Ascending aorta (tissue), 2 donors: ENCODE results near the gene CDCA3. TPM values are rescaled to one million over a fixed set of nuclear protein-coding genes. Genes with fewer than 3 reads are reported as not detected.
"Not testable (repeated sequence)": the region's sequence is repeated elsewhere in the genome, so short reads cannot be mapped to it uniquely, and the experiment has no call there.

Experiments
- DNase-seq, 2 donors: peaks; one replicate each; pipeline ENCODE4 v3.0.0-alpha.2; 2019; ENCODE audit warnings: low spot score in 2 of 2
- H3K27ac ChIP-seq, 2 donors: fragments of 200-600 bp; sonication (generic); one replicate each; pipeline ENCODE4 v1.5.1; 2016 to 2017; ENCODE audit warnings: mild to moderate bottlenecking in 1 of 2
- H3K27me3 ChIP-seq: fragments of 200-600 bp; sonication (generic); one replicate; pipeline ENCODE4 v1.5.1; 2017
- H3K36me3 ChIP-seq, 2 donors: fragments of 200-600 bp; sonication (generic); one replicate each; pipeline ENCODE4 v1.5.1; 2016
- H3K4me1 ChIP-seq, 2 donors: fragments of 200-600 bp; sonication (generic); one replicate each; pipeline ENCODE4 v1.5.1; 2016 to 2017; ENCODE audit warnings: mild to moderate bottlenecking in 1 of 2
- H3K4me3 ChIP-seq, 2 donors: fragments of 200-600 bp; sonication (generic); one replicate each; pipeline ENCODE4 v1.5.1; 2016 to 2017; ENCODE audit warnings: mild to moderate bottlenecking in 1 of 2
- H3K9me3 ChIP-seq, 2 donors: fragments of 200-600 bp; sonication (generic); one replicate each; pipeline ENCODE4 v1.5.1; 2016
- intact Hi-C: fragments of 100-400 bp; cut with DNase I; formaldehyde crosslinking; loops from one replicate; pipeline ENCODE4 v1.15.1; 2023
- total RNA-seq: library from RNA; depleted of rRNA; stranded (reverse); fragments of >200 nt; gene quantifications from one replicate; pipeline ENCODE4 v1.1.0, GENCODE V29; 2016
- TF ChIP-seq, protein P1 (sequence below), 3 experiments: fragments of 200-600 bp in 2 of 3; fragments of 450-650 bp in 1 of 3; sonication (generic) in 2 of 3; IDR thresholded peaks; one replicate each; pipeline ENCODE4 v1.5.1; 2016 to 2019; ENCODE audit warnings: antibody characterized with exemption in 3 of 3, mild to moderate bottlenecking in 1 of 3, moderate library complexity in 1 of 3

Gene CDCA3
- total RNA-seq, 1 donor from 2014 or later: not detected

DNA sequence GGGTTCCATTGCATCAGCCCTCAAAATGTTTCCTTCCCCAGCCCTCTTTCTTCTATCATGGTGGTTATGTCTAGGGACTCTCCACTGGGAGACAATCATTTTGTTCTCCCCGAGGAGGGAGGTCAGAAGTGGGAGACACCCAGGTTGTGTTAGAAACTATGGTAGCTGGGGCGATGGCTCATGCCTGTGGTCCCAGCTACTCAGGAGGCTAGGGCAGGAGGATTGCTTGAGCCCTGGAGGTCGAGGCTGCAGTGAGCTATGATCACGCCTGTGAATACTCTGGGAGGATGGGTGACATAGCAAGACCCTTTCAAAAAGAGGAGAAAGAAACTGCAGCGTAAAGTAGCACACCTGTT, 40.5 kb upstream of the CDCA3 start:
- H3K27me3 ChIP-seq: no peaks in the 10 kb centered on the region
- peaks cover 0 to 6% of the 10 kb centered on the region in 2 donors for H3K4me1 ChIP-seq
- TF ChIP-seq, protein P1, sequence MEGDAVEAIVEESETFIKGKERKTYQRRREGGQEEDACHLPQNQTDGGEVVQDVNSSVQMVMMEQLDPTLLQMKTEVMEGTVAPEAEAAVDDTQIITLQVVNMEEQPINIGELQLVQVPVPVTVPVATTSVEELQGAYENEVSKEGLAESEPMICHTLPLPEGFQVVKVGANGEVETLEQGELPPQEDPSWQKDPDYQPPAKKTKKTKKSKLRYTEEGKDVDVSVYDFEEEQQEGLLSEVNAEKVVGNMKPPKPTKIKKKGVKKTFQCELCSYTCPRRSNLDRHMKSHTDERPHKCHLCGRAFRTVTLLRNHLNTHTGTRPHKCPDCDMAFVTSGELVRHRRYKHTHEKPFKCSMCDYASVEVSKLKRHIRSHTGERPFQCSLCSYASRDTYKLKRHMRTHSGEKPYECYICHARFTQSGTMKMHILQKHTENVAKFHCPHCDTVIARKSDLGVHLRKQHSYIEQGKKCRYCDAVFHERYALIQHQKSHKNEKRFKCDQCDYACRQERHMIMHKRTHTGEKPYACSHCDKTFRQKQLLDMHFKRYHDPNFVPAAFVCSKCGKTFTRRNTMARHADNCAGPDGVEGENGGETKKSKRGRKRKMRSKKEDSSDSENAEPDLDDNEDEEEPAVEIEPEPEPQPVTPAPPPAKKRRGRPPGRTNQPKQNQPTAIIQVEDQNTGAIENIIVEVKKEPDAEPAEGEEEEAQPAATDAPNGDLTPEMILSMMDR (IDR thresholded peaks at IDR 0.05): no peak
- intact Hi-C loops: loop anchor here (1.0 to 2.0 kb wide), 4 partner anchors 13 to 39 kb away; partner anchors contain the start of genes LRRC23, SPSB2 and USP5
- H3K36me3 ChIP-seq: peaks cover 0 to 4% of the 10 kb centered on the region in 2 donors
- H3K27ac ChIP-seq: peak overlapping the region; percentile 92 to 93
- H3K4me3 ChIP-seq: peak overlapping the region; percentile 54 to 72
- H3K9me3 ChIP-seq: no peaks in the 10 kb centered on the region
- no peak for DNase-seq

DNA sequence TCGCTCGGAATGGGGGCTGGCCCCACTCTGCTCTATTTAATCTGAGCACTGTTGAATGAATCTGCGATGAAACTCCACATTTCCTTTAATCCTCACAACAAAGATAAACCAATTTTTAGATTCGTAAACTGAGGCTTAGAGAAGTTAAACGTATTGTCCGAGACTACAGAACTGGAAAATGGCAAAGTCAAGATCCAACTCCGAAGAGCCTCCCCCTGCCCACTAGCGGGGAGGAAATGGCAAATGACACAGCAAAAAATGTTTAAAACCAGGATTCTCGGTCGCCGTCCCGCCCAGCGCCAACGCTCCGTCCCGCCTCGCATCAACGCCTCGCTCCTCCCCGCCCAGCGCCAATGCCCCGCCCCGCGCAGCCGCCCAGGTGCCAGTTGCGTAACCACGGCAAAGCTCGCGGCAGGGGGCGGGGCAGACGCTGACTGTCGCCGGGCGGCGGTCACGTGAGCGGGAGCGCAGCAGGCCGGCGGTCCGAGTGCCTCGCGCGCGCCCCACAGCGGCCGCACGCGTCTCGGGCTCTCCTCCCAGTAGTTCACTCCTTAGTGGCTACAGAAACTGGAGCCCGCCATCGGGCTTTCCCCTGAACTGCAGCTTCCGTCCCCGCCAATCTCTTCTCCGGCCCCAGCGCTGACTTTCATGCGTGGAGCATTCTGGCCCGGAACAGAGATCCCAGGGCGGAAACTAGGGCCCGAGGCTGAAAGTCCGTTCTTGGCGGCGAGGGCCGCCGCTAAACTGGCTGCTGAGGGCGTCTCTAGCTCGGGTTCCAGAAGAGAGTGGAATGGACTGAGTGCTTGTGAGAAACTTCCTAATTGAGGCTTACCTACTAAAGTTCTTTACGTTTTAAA, 39.9 kb upstream of the CDCA3 start:
- Histone ChIP-seq H3K9me3 (no peaks in the 10 kb centered on the region), H3K4me1 (peaks cover 0 to 6% of the 10 kb centered on the region in 2 donors), H3K4me3 (peak overlapping the region; percentile 54 to 72), H3K27ac (peak overlapping the region; percentile 92 to 93), H3K27me3 (no peaks in the 10 kb centered on the region), H3K36me3 (peaks cover 0 to 4% of the 10 kb centered on the region in 2 donors)
- TF ChIP-seq, protein P1 (IDR thresholded peaks at IDR 0.05): peak; percentile 82 to 94 (median 83)
- intact Hi-C loops: loop anchor here (1.0 to 2.0 kb wide), 4 partner anchors 13 to 39 kb away; partner anchors contain the start of genes LRRC23, SPSB2 and USP5
- peak; percentile 88 to 98 for DNase-seq

GRCh38 chr12:6889775-6890573, 38.9 kb upstream of the CDCA3 start:
- not testable (repeated sequence) for H3K4me3 ChIP-seq

DNA sequence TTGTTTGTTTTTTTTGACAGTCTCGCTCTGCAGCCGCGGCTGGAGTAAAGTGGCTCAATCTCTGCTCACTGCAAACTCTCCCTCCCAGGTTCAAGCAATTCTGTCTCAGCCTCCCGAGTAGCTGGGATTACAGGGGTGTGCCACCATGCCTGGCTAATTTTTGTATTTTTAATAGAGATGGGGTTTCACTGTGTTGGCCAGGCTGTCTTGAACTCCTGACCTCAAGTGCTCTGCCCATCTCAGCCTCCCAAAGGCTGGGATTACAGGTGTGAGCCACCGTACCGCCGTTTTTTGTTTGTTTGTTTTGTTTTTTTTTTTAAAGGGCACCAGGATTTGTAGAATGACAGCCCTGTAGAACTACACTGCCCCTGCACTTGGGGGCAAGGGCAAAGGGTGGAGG, 37.7 kb upstream of the CDCA3 start:
- H3K27ac ChIP-seq, H3K4me3 ChIP-seq, H3K9me3 ChIP-seq, H3K4me1 ChIP-seq, intact Hi-C loops, DNase-seq, H3K27me3 ChIP-seq: not testable (repeated sequence)
- H3K36me3 ChIP-seq: peaks cover 8 to 18% of the 10 kb centered on the region in 2 donors

More at GRCh38 chr12:6889775-6890573, 38.9 kb upstream of the CDCA3 start:
- not testable (repeated sequence) for H3K27me3 ChIP-seq, H3K9me3 ChIP-seq, H3K4me1 ChIP-seq, DNase-seq, H3K36me3 ChIP-seq
- H3K27ac ChIP-seq: peak overlapping the region; percentile 92 to 93
- intact Hi-C loops: loop anchor here (2.0 kb wide), 1 partner anchor 35 kb away; no protein-coding TSS in a partner anchor

DNA sequence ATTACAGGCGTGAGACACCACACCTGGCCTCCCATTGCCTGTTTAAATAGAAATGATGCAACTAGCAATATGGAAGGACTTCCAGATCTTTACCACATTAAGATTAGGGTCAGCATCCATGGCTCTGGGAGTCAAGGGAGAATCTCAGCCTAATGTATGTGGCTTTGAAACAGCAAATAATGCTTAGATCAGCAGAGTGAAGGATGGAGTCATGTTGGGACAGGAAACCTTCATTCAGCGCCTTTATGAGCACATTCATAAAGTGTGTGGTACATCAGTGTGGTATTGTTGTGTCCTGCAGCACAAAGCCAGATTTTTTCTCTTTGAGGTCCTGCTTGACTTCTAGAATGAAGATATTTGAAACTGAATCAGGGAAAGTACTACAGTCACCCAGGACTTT, 37.3 kb upstream of the CDCA3 start:
- H3K27me3 ChIP-seq: no peaks in the 10 kb centered on the region
- no peaks in the 10 kb centered on the region for H3K9me3 ChIP-seq
- H3K36me3 ChIP-seq: peaks cover 10 to 23% of the 10 kb centered on the region in 2 donors
- TF ChIP-seq, protein P1 (IDR thresholded peaks at IDR 0.05): no peak
- no peak for DNase-seq
- H3K4me1 ChIP-seq: peaks cover 0 to 6% of the 10 kb centered on the region in 2 donors
- no peak overlapping the region for H3K4me3 ChIP-seq
- H3K27ac ChIP-seq: no peak overlapping the region
- intact Hi-C loops: no loop called here

DNA sequence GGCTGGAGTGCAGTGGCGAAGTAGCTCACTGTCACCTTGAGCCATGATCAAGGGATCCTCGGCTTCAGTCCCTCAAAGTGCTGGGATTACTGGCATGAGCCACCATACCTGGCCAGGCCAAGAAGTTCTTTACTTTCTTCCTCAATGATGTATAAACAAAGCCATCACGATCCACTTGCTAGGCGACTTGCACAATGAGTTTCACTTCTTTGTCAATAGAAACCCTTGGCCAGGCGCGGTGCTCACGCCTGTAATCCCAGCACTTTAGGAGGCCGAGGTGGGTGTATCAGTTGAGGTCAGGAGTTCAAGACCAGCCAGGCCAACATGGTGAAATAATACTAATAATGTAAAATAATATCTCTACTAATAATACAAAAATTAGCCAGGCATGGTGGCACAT, 36.4 kb upstream of the CDCA3 start:
- H3K4me3 ChIP-seq: no peak overlapping the region
- intact Hi-C loops: no loop called here
- no peaks in the 10 kb centered on the region for H3K9me3 ChIP-seq
- TF ChIP-seq, protein P1 (IDR thresholded peaks at IDR 0.05): no peak
- no peak overlapping the region for H3K27ac ChIP-seq
- peaks cover 12 to 23% of the 10 kb centered on the region in 2 donors for H3K36me3 ChIP-seq
- peaks cover 0 to 6% of the 10 kb centered on the region in 2 donors for H3K4me1 ChIP-seq
- DNase-seq: no peak
- H3K27me3 ChIP-seq: no peaks in the 10 kb centered on the region

GRCh38 chr12:6886206-6886999, 35.3 kb upstream of the CDCA3 start:
- H3K27me3 ChIP-seq, H3K27ac ChIP-seq, H3K4me3 ChIP-seq, DNase-seq, H3K4me1 ChIP-seq, H3K9me3 ChIP-seq, intact Hi-C loops: not testable (repeated sequence)
- peaks cover 12 to 23% of the 10 kb centered on the region in 2 donors for H3K36me3 ChIP-seq
